Measurements from ENCODE around the gene IFNGR1.

DNA sequence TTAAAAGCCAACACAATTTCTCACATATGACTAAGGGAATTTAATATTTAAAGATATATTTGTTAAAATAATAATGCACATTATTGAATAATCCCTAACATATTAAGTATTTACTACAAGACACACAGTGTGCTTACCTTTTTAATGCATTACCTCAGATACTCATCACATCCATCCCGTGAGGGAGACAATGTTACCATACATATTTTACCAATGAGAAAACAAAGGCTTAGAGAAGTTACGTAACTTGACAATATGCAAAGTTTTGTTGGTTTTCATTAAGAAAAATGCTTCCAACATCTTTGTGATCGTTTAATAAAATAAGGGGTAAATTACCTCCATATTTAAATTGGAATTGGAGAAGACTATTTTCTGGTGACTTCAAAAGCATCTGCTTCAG is 4.3 kb downstream of the IFNGR1 start:
- TF ChIP-seq, protein P1, sequence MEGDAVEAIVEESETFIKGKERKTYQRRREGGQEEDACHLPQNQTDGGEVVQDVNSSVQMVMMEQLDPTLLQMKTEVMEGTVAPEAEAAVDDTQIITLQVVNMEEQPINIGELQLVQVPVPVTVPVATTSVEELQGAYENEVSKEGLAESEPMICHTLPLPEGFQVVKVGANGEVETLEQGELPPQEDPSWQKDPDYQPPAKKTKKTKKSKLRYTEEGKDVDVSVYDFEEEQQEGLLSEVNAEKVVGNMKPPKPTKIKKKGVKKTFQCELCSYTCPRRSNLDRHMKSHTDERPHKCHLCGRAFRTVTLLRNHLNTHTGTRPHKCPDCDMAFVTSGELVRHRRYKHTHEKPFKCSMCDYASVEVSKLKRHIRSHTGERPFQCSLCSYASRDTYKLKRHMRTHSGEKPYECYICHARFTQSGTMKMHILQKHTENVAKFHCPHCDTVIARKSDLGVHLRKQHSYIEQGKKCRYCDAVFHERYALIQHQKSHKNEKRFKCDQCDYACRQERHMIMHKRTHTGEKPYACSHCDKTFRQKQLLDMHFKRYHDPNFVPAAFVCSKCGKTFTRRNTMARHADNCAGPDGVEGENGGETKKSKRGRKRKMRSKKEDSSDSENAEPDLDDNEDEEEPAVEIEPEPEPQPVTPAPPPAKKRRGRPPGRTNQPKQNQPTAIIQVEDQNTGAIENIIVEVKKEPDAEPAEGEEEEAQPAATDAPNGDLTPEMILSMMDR (IDR thresholded peaks at IDR 0.05; ENCODE audit: low read depth, low read length, poor library complexity, severe bottlenecking) = no peak
- TF ChIP-seq EZH2phosphoT487 (IDR thresholded peaks at IDR 0.05; ENCODE audit: borderline replicate concordance, low read length) = no peak

All from DOHH2 (cell line).